ENCODE data around the gene UBE2J2.

Gene UBE2J2

DNA sequence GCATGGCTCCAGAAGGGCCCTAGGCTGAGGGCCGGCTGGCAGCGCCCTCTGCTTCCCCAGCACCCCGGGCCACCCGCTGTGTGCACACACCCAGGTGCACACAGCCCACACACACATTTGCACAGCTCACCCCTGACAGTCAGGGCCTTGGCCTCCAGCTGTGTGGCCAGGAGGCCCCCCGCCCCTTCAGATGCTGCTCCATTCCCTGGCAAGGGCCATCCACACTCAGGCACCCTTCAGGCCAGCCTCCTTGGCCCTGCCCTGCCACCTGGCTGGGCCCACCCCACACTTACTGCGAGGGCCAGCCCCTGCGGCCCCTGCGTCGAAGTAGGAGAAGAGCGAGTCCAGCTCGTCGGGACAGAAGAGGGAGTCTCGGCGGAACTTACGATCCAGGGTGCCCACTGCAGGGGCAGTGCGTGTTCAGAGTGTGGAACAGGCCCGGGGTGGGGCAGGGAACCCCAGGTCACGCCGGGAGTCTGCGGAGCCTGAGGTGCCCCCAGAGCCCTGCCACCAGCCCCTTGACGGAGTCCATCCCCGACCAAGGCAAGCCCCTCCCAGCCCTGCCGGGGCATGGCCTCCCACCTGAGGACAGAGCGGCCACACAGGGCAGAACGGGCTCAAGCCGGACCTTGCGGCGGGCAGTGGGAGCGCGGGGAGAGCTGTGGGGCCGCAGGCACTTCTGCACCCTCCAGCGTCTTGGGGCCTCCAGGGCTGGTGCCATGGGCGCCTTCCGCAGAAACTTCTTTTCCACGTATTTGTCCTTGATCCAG is 21.7 kb upstream of the UBE2J2 start:
- no peak for DNase-seq (ENCODE audit: low spot score)

GRCh38 chr1:1294250-1294890 is 20.7 kb upstream of the UBE2J2 start:
- DNase-seq (ENCODE audit: low spot score), result no peak

- DNase-seq (ENCODE audit: low spot score), result no peak
Measured at GRCh38 chr1:1293263-1294249, 19.9 kb upstream of the UBE2J2 start.

DNA sequence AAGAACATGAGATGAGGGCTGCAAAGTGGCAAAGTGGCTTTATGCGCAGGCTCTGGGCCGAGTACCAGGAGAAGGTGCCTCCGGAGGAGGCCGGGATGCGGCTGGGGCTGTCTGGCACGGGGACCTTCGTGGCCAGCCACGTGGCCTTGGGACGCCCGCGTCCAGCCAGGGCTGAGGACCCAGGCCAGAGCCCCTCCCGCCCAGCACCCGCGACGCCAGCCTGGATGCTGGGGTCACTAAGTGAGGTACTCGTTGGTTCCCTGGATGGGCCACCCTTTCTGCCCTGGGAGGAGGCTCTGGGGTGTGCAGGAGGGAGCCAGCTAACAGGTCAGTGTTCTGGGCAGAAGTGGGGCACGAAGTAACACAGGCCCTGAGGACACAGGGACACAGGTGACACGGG is 19.2 kb upstream of the UBE2J2 start:
- DNase-seq (ENCODE audit: low spot score), result no peak

GRCh38 chr1:1292442-1292779 is 18.8 kb upstream of the UBE2J2 start:
- DNase-seq (ENCODE audit: low spot score), result no peak

- peak; percentile 44 for DNase-seq (ENCODE audit: low spot score)
Measured at GRCh38 chr1:1291548-1292441, 18.1 kb upstream of the UBE2J2 start.

- DNase-seq (ENCODE audit: low spot score), result no peak
Measured at GRCh38 chr1:1291023-1291528, 17.4 kb upstream of the UBE2J2 start.

DNA sequence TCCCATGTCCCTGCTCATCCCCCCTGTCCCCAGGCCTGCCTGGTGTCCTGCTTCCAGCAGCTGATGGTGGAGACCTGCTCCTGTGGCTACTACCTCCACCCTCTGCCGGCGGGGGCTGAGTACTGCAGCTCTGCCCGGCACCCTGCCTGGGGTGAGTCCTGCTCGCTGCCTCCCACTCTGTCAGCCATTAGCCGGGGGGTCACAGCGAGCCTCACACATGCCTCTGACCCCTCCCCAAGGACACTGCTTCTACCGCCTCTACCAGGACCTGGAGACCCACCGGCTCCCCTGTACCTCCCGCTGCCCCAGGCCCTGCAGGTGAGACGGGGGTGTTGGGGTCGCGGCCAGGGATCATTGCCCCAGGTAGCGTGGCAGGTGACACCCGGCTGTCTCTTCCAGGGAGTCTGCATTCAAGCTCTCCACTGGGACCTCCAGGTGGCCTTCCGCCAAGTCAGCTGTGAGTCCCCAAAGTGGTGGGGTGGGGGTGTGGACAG is 16.6 kb upstream of the UBE2J2 start:
- DNase-seq (ENCODE audit: low spot score), result peak; percentile 17

DNA sequence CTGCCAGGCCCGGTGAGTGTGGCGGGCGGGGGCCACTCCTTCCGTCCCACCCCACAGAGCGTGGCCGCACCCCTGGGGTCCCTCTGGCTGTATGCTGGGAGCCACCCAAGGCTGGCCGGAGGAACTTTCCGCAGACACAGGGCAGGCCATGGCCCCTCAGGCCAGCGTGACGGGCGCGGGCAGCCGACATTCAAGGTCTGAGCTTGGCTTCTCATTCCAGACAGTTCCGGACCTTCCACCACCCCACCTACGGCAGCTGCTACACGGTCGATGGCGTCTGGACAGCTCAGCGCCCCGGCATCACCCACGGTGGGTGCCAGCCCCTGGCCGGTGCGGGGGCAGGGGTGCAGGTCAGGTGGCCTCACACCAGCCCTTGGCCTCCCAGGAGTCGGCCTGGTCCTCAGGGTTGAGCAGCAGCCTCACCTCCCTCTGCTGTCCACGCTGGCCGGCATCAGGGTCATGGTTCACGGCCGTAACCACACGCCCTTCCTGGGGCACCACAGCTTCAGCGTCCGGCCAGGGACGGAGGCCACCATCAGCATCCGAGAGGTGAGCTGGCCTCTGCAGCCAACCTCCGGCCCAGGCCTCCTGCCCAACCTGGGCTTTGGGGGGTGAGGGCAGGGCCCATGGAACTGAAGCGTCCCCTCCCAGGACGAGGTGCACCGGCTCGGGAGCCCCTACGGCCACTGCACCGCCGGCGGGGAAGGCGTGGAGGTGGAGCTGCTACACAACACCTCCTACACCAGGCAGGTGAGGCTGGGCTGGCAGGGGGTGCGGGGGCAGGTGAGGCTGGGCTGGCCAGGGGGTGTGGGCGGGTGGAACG is 13.8 kb upstream of the UBE2J2 start:
- DNase-seq (ENCODE audit: low spot score), result no peak

- DNase-seq (ENCODE audit: low spot score), result no peak
Measured at GRCh38 chr1:1286313-1287261, 12.9 kb upstream of the UBE2J2 start.

DNA sequence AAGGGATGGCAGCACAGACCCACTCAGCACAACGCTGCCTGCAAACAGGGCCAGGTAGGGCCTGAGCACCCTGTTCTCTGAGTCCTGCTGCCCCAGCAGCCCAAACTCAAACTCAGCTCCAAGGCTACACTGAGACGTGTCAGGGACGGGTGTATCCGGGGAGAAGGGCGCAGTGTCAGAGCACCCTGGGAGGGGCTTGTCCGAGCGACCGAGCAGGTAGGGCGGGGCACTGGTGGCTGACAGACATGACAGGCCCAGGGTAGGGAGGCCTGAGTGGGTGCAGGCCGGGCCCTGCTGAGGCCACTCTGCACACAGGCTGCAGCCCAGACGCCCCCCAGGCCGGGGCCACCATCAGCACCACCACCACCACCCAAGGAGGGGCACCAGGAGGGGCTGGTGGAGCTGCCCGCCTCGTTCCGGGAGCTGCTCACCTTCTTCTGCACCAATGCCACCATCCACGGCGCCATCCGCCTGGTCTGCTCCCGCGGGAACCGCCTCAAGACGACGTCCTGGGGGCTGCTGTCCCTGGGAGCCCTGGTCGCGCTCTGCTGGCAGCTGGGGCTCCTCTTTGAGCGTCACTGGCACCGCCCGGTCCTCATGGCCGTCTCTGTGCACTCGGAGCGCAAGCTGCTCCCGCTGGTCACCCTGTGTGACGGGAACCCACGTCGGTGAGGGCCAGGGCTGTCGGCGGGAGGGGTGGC is 12.1 kb upstream of the UBE2J2 start:
- DNase-seq (ENCODE audit: low spot score), result no peak

DNA sequence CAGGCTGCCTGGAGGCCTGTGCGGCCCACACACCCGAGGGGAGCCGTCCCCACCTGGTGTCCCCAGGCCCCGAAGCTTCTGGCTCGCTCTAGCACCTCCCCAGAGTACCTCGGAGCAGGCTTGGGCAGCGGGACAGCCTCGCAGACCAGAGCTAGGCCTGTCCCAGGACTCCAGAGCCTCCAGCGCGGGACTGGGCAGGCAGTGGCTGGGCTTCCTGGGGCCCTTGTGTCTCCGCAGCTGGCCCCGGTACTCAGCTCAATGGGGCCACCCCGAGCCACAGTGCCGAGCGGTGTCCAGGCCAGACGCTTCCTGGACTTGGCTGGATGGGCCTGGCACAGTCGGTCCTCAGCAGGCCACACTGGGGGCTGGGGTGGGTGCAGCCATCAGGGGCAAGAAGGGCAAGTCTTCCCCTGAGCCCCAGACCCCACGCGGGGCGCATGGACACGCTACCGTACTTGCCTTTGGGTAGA is 11.5 kb upstream of the UBE2J2 start:
- no peak for DNase-seq (ENCODE audit: low spot score)

DNA sequence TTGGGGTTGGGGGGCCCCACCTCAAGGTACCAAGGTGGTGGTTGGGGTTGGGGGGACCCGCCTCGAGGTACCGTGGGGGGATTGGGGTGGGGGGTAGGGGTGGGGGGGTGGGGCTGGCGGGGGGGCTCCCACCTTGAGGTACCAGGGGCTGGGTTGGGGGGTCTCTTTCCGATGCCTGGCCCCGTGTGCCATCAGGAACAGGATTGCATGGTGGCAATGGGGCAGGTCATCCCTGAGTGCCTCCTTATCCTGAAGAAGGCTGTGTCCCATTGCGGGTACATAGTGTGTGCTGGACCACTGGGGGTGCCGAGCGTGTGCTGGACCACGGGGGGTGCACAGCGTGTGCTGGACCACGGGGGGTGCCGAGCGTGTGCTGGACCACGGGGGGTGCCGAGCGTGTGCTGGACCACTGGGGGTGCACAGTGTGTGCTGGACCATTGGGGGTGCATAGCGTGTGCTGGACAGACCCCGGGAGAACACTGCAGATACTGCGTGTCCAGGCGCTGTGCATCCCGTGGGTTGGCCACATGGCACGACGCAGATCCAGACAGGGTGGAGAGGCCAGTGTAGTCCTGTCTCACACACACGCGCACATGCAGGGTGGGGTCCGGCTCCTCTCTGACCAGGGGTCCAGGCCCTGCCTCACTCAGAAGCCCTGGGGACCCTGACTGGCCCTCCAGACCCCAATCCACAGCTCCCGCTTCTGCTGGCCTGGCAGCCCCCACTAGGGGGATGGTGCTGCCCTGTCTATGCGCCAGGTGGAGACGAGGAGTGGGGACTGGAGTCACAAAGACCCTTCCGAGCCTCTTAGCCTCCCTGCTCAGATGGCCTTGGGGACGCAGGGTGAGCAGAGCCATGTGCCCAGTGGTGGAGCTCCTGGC is 10.8 kb upstream of the UBE2J2 start:
- DNase-seq (ENCODE audit: low spot score), result no peak

- DNase-seq (ENCODE audit: low spot score), result no peak
Measured at GRCh38 chr1:1283821-1284220, 10.2 kb upstream of the UBE2J2 start.

DNA sequence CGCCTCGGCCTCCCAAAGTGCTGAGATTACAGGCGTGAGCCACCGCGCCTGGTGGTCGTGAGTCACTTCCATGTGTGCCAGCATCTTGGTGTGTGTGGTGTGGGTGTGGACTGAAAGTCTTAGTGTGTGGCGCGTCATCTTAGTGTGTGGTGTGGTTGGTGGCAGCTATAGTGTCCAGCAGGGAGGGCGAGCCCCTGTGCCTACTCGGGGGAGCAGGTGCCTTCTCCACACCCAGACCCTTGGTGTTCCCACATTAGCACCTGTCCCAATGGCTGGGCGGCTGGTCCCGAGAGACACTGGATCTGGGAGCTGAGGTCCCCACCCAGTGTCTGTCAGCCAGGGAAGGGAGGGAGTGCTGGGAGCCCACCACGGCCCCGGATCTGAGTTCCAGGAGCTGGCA is 9.3 kb upstream of the UBE2J2 start:
- no peak for DNase-seq (ENCODE audit: low spot score)

DNA sequence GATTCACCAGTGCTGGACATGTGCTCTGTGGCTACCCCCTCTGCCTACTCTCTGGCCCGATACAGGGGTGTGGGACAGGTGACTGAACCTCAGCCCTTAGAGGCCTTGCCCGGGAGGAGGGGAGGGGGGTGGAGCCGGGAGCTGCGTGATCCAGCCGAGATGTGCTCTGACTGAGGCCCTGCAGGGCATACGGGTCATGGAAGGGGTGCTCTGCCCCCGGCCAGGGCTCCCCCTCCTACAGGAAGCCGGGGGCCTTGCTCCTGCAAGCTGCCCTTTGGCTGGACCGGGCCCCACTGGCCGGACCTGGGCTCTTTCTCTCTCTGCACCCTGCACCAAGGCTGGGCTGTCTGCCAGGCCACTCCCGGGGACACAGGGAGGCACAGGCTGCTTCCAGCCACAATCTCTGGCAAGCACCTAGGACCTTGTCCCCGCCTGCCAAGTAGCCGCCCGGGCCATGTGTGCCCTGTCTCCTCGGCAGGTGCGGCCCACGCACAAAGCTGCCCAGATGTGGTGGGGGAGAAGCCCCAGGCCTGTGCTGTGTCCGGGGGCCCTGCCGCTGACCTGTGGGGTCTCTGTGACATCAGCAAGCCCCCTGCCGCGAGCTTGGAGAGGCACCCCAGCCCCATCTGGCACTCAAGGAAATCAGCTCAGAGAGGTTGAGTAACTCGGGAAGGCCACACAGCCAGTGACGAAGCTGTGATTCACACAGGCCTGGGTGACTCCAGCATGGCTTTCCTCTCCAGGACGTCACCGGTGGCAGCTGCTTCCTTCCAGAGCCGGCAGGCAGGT is 8.1 kb upstream of the UBE2J2 start:
- no peak for DNase-seq (ENCODE audit: low spot score)
